HepG2 (cell line): ENCODE measurements around the gene SETD1A. TPM values are rescaled to one million over a fixed set of nuclear protein-coding genes. Genes with fewer than 3 reads are reported as not detected.

Experiments
- ATAC-seq: fragments of 200-7000 bp; cut with Tn5 transposase; 3 replicates; pipeline ENCODE4 v1.9.1; 2020; ENCODE audit warnings: mild to moderate bottlenecking, moderate library complexity
- BruUV-seq: library from RNA; stranded (reverse); fragments of 400-500 nt; replicated peaks from 2 replicates; lab custom pipeline; 2021; lab: Mats Ljungman, UMichigan
- CTCF ChIA-PET: fragments of 300-600 bp; formaldehyde crosslinking; extraction: SDS; loops from one replicate; lab custom pipeline; 2021; ENCODE audit warnings: low total read pairs, inconsistent platforms, low intra/inter-chr PET ratio; lab: Yijun Ruan, JAX
- POLR2A ChIA-PET: fragments of 350-600 bp; sonication (Branson Sonifier 250); formaldehyde crosslinking; loops from one replicate; lab custom pipeline; 2020; ENCODE audit warnings: antibody characterized with exemption, inconsistent platforms; lab: Yijun Ruan, JAX
- DNase-seq: peaks from one replicate; pipeline ENCODE4 v3.0.0-alpha.2; 2015; ENCODE audit warnings: low spot score
- FAIRE-seq: peaks from 3 replicates; lab custom pipeline; 2011; peaks lifted over from hg19 to GRCh38; lab: Jason Lieb, UNC
- H2AFZ ChIP-seq: one replicate; pipeline ENCODE4 v1.6.1; 2011; ENCODE audit warnings: low read length, inconsistent platforms
- H3K27ac ChIP-seq: fragments of 300-600 bp; 3 replicates; pipeline ENCODE4 v1.8.0; 2011; ENCODE audit warnings: mixed run types, mild to moderate bottlenecking, mixed read lengths, low read length, inconsistent platforms; ENCODE audit not compliant: insufficient read depth; ENCODE audit errors: extremely low read length
- H3K27me3 ChIP-seq, 2 experiments: fragments of 200-600 bp in 1 of 2; 2 replicates in 1 of 2; 3 replicates in 1 of 2; pipeline versions ENCODE4 v1.6.0 to v1.8.0; 2011; ENCODE audit warnings: low read length in 2 of 2, mild to moderate bottlenecking in 2 of 2, moderate library complexity in 2 of 2, inconsistent platforms in 1 of 2; ENCODE audit not compliant: insufficient read depth in 2 of 2, control insufficient read depth in 1 of 2
- H3K36me3 ChIP-seq, 2 experiments: fragments of 200-600 bp in 1 of 2; replicated peaks in 1 of 2; 2 replicates in 1 of 2; 3 replicates in 1 of 2; pipeline versions ENCODE4 v1.5.1 to v1.8.0; 2011; ENCODE audit warnings: low read length in 2 of 2, inconsistent platforms in 1 of 2; ENCODE audit not compliant: insufficient read depth in 2 of 2, control insufficient read depth in 1 of 2
- H3K4me1 ChIP-seq: 2 replicates; pipeline ENCODE4 v1.5.1; 2012; ENCODE audit warnings: low read length, inconsistent platforms; ENCODE audit not compliant: insufficient read depth
- H3K4me2 ChIP-seq: 2 replicates; pipeline ENCODE4 v1.6.0; 2011; ENCODE audit warnings: low read depth, low read length, inconsistent platforms
- H3K4me3 ChIP-seq, 3 experiments: fragments of 200-600 bp in 1 of 3; sonication (generic), shearing (Covaris generic) in 1 of 3; replicated peaks in 1 of 3; 2 replicates each; pipeline ENCODE4 v1.5.1; 2011 to 2016; ENCODE audit warnings: low read length in 3 of 3, inconsistent platforms in 2 of 3, low read depth in 2 of 3, mild to moderate bottlenecking in 2 of 3, control low read depth in 1 of 3, mixed read lengths in 1 of 3; ENCODE audit not compliant: insufficient read depth in 1 of 3
- H3K79me2 ChIP-seq: one replicate; pipeline ENCODE4 v1.6.1; 2011; ENCODE audit warnings: low read length, inconsistent platforms; ENCODE audit not compliant: insufficient read depth
- H3K9ac ChIP-seq: 2 replicates; pipeline ENCODE4 v1.6.0; 2011; ENCODE audit warnings: mild to moderate bottlenecking, low read depth, low read length, inconsistent platforms; ENCODE audit not compliant: insufficient read depth
- H3K9me3 ChIP-seq: 2 replicates; pipeline ENCODE4 v1.5.1; 2012; ENCODE audit warnings: mild to moderate bottlenecking, low read length
- H4K20me1 ChIP-seq: 2 replicates; pipeline ENCODE4 v1.6.0; 2011; ENCODE audit warnings: inconsistent platforms, mild to moderate bottlenecking, low read length, moderate library complexity; ENCODE audit not compliant: insufficient read depth
- AGO2 ChIP-seq: fragments of 200-400 bp; formaldehyde crosslinking; optimal IDR thresholded peaks from 2 replicates; pipeline ENCODE3; 2017; ENCODE audit warnings: mild to moderate bottlenecking, low read depth, low read length, moderate library complexity
- CHD2 ChIP-seq: IDR thresholded peaks from 2 replicates; pipeline ENCODE4 v1.6.1; 2011; ENCODE audit warnings: low read depth, low read length, improper control_type of control experiment
- E2F5 ChIP-seq: sonication (generic); formaldehyde crosslinking; conservative IDR thresholded peaks from 2 replicates; pipeline ENCODE4 v1.4.0; 2020; ENCODE audit warnings: missing genetic modification reagents
- PBX2 ChIP-seq: IDR thresholded peaks from 2 replicates; pipeline ENCODE4 v1.6.1; 2016; ENCODE audit warnings: control low read depth
- POLR2A ChIP-seq, 2 experiments: IDR thresholded peaks; 2 replicates each; pipeline ENCODE4 v1.6.1; 2011; ENCODE audit warnings: low read depth in 2 of 2, low read length in 2 of 2, mild to moderate bottlenecking in 1 of 2, moderate library complexity in 1 of 2; ENCODE audit not compliant: insufficient read depth in 1 of 2
- SIX4 ChIP-seq: sonication (generic); formaldehyde crosslinking; IDR thresholded peaks from 2 replicates; pipeline ENCODE4 v1.4.0; 2020; ENCODE audit warnings: missing genetic modification reagents
- SP5 ChIP-seq: IDR thresholded peaks from 2 replicates; pipeline ENCODE4 v1.6.1; 2016; ENCODE audit warnings: low read depth, borderline replicate concordance
- ZNF660 ChIP-seq: sonication (generic); formaldehyde crosslinking; IDR thresholded peaks from 2 replicates; pipeline ENCODE4 v1.5.1; 2020; ENCODE audit warnings: mild to moderate bottlenecking, low read depth, missing genetic modification reagents, borderline replicate concordance
- ZNF7 ChIP-seq: IDR thresholded peaks from 2 replicates; pipeline ENCODE4 v1.6.1; 2016; ENCODE audit warnings: missing biosample characterization, missing genetic modification reagents
- WGBS: methylation state at CpG from one replicate; pipeline ENCODE4 v1.1.6; 2017; ENCODE audit warnings: low lambda C conversion rate; 5-methylcytosine and 5-hydroxymethylcytosine counted together
- in situ Hi-C: cut with HindIII; loops from 2 replicates; pipeline ENCODE4 v1.10.0; 2017; ENCODE audit warnings: low pct_unique_long_range_greater_than_20kb; ENCODE audit not compliant: extremely low pct_ligation_motif_present
- intact Hi-C: fragments of 100-400 bp; cut with micrococcal nuclease; formaldehyde crosslinking; loops from one replicate; pipeline ENCODE4 v1.10.0; 2022; ENCODE audit not compliant: unreplicated experiment
- polyA plus RNA-seq, 8 experiments: library from polyadenylated mRNA; depleted of rRNA in 3 of 8; stranded (reverse) in 7 of 8; unstranded in 1 of 8; fragments of >200 nt; fragmentation: Illumina TruSeq in 4 of 8; extraction: Trizol in 4 of 8; gene quantifications; 2 replicates each; pipeline versions ENCODE4 v1.2.1 to v1.2.3, GENCODE V29; 2011 to 2016; ENCODE audit warnings: low read depth in 4 of 8, missing spikeins in 1 of 8, mixed read lengths in 1 of 8; ENCODE audit not compliant: insufficient read depth in 1 of 8
- total RNA-seq, 5 experiments: library from RNA; depleted of rRNA; stranded (reverse); fragments of >200 nt; fragmentation: Illumina TruSeq; extraction: Trizol; gene quantifications; 2 replicates each; pipeline ENCODE4 v1.2.3, GENCODE V29; 2016; ENCODE audit warnings: low read depth in 1 of 5
- TF ChIP-seq, protein P1 (sequence below): sonication (generic); formaldehyde crosslinking; IDR thresholded peaks from 2 replicates; pipeline ENCODE4 v1.5.0; 2020; ENCODE audit warnings: missing genetic modification reagents

SETD1A gene
- total and polyA plus RNA-seq, 2 of the 13 experiments (the other 11 are each of a cell fraction or from before 2014, with no cell fraction given): 3.8 to 5.6 TPM

GRCh38 chr16:30989469-30990047 is 32.0 kb downstream of the SETD1A start (continued):
- TF ChIP-seq, protein P1, sequence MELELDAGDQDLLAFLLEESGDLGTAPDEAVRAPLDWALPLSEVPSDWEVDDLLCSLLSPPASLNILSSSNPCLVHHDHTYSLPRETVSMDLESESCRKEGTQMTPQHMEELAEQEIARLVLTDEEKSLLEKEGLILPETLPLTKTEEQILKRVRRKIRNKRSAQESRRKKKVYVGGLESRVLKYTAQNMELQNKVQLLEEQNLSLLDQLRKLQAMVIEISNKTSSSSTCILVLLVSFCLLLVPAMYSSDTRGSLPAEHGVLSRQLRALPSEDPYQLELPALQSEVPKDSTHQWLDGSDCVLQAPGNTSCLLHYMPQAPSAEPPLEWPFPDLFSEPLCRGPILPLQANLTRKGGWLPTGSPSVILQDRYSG: no peak
- TF ChIP-seq ZNF7 (CRISPR knock-in tag) (no peak), AGO2 (peak; percentile 67), ZNF660 (CRISPR knock-in tag) (no peak), E2F5 (CRISPR knock-in tag) (no peak), POLR2A (IDR thresholded peaks at IDR 0.05; ENCODE audit: insufficient read depth in 1 of 2, low read depth in 2 of 2, low read length in 2 of 2) (0 out of 4 replicates have a peak, but pooled peaks of 1 of the 2 experiments have one; percentile 39), SIX4 (CRISPR knock-in tag) (no peak)

DNA sequence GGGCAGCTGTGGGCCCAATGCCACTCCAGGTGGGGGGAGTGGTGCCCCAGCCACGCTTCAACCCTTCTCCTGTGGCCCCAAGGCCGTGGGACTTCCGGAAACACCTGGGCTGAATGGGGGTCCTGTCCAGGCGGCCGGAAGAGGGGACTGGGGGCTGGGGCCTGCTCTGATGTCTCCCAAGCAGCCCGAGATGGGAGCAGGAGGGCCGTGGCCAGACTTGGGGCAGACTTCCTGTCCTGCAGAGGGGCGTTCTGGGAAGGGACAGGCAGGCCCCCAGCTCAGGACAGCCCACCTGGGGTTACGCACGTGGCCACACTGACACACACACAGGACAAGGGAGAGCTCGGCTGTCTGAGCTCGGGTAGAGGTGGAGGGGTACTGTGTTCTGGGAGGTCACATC is 32.6 kb downstream of the SETD1A start:
- Histone ChIP-seq H2AFZ (no peak overlapping the region), H4K20me1 (no peaks in the 10 kb centered on the region), H3K27ac (no peak overlapping the region), H3K9ac (no peak overlapping the region), H3K4me1 (peaks cover 62% of the 10 kb centered on the region), H3K79me2 (no peaks in the 10 kb centered on the region), H3K27me3 (no peaks in the 10 kb centered on the region), H3K4me3 (no peak overlapping the region), H3K36me3 (no peaks in the 10 kb centered on the region), H3K4me2 (no peak overlapping the region), H3K9me3 (no peaks in the 10 kb centered on the region)
- intact Hi-C loops (no loop called here), in situ Hi-C loops (loop anchor here (5.0 to 25.0 kb wide), 3 partner anchors 467 to 885 kb away; partner anchors contain the start of genes ARMC5 and ZNF267)
- ChIA-PET CTCF (no interaction called here), POLR2A (interaction anchor here (1.0 kb wide), 1 partner anchor 150 kb away, joined by 3 read pairs; no protein-coding TSS in a partner anchor)
- ATAC-seq: no peak
- TF ChIP-seq CHD2 (no peak), PBX2 (no peak), SP5 (no peak)
- 78% methylated on average over 12 of the region's 12 CpGs for WGBS
- BruUV-seq: no TSS peak
- no peak for DNase-seq
- no peak for FAIRE-seq
